ENCODE data around the gene SLC9C1.

GRCh38 chr3:112170046-112170445 is 124.0 kb downstream of the SLC9C1 start:
- TF ChIP-seq, protein P1, sequence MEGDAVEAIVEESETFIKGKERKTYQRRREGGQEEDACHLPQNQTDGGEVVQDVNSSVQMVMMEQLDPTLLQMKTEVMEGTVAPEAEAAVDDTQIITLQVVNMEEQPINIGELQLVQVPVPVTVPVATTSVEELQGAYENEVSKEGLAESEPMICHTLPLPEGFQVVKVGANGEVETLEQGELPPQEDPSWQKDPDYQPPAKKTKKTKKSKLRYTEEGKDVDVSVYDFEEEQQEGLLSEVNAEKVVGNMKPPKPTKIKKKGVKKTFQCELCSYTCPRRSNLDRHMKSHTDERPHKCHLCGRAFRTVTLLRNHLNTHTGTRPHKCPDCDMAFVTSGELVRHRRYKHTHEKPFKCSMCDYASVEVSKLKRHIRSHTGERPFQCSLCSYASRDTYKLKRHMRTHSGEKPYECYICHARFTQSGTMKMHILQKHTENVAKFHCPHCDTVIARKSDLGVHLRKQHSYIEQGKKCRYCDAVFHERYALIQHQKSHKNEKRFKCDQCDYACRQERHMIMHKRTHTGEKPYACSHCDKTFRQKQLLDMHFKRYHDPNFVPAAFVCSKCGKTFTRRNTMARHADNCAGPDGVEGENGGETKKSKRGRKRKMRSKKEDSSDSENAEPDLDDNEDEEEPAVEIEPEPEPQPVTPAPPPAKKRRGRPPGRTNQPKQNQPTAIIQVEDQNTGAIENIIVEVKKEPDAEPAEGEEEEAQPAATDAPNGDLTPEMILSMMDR (IDR thresholded peaks at IDR 0.05), result no peak
- no peak for TF ChIP-seq POLR2A (IDR thresholded peaks at IDR 0.05)

Measured in esophagus squamous epithelium (tissue), 4 donors.